ENCODE measurements around the gene MYL5.

DNA sequence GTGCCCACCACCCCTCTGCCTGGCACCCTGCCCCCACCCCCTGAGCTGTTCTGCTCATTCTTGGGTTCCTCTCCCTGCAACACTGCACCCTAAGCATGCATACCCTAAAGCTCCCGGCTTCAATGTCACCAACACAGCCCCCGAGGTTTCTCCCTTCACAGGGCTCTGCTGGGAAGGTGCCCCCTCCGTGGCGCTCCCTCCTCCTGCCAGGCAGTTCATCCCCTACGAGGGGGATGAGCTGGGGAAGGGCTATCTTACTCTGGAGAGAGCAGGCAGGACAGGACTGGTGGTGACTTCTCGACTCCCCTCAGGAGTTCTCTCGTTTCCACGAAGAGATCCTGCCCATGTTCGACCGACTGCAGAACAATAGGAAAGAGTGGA lies 6.8 kb upstream of the MYL5 start:
- TF ChIP-seq, protein P1, sequence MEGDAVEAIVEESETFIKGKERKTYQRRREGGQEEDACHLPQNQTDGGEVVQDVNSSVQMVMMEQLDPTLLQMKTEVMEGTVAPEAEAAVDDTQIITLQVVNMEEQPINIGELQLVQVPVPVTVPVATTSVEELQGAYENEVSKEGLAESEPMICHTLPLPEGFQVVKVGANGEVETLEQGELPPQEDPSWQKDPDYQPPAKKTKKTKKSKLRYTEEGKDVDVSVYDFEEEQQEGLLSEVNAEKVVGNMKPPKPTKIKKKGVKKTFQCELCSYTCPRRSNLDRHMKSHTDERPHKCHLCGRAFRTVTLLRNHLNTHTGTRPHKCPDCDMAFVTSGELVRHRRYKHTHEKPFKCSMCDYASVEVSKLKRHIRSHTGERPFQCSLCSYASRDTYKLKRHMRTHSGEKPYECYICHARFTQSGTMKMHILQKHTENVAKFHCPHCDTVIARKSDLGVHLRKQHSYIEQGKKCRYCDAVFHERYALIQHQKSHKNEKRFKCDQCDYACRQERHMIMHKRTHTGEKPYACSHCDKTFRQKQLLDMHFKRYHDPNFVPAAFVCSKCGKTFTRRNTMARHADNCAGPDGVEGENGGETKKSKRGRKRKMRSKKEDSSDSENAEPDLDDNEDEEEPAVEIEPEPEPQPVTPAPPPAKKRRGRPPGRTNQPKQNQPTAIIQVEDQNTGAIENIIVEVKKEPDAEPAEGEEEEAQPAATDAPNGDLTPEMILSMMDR (conservative IDR thresholded peaks at IDR 0.05 in 1 of 2, IDR thresholded peaks at IDR 0.05 in 1 of 2; ENCODE audit: low read depth in 1 of 2, low read length in 2 of 2): no peak
- no peak for TF ChIP-seq EZH2 (IDR thresholded peaks at IDR 0.05; ENCODE audit: low read length, missing control alignments)
